Measurements from ENCODE around the gene PPM1B.

Gene PPM1B

GRCh38 chr2:44267269-44267795 is 98.7 kb downstream of the PPM1B start:
- no peak for DNase-seq

GRCh38 chr2:44267796-44268648 is 99.3 kb downstream of the PPM1B start:
- no peak for DNase-seq

GRCh38 chr2:44269831-44270230 is 101.2 kb downstream of the PPM1B start:
- no peak for DNase-seq

- no peak for DNase-seq
Measured at GRCh38 chr2:44271296-44271695, 102.6 kb downstream of the PPM1B start.

GRCh38 chr2:44273076-44273475 is 104.4 kb downstream of the PPM1B start:
- no peak for DNase-seq

GRCh38 chr2:44273596-44273995 is 104.9 kb downstream of the PPM1B start:
- no peak for DNase-seq

- DNase-seq: no peak
Measured at GRCh38 chr2:44275927-44276303, 107.2 kb downstream of the PPM1B start.

GRCh38 chr2:44277541-44277940 is 108.9 kb downstream of the PPM1B start:
- DNase-seq: no peak

- no peak for DNase-seq
Measured at GRCh38 chr2:44280869-44281268, 112.2 kb downstream of the PPM1B start.

All from T-helper 1 cell (primary cell).